NOMO-1 treated with dmso at 0.1 percent for 144 hours (cell line): ENCODE measurements around the gene DBN1.

ENCODE experiments used
- DNase-seq: peaks from one replicate; lab custom pipeline; 2025; ENCODE audit not compliant: unreplicated experiment; lab: John Stamatoyannopoulos, UW

The DBN1 gene

GRCh38 chr5:177473443-177474001 lies at the start of gene DBN1:
DBN1 (minus strand) TSS chr5:177473634; CDS start chr5:177473521, 113 bp downstream.
- DNase-seq, result no peak

DNA sequence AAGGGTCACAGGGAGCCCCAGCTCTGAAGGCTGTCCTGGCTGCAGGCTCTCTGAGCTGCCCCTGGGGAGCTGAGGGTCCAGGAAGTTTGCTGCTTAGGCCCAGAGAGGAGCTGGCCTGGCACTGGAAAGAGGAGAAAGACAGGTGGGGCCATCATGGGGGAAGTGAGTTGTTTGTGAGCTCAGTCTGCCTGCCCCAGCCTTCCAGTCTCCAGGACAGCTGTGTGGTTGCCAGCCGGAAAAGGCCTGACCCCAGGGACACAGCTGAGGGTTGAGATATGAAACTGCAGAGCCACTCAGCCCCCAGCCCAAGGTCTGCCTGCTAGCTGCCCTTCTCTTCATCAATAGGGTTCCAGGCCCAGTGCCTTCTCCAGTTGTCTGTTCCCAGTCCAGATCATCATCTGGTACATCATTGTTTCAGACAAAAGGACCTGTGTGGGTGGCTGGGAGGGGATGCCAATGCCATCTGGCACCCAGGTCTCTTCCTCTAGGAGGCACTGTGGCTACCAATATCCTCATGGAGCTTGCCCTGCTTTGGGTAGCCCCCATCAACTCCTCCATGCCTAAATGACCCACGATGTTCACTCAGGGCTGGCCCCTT lies 47.6 kb upstream of the DBN1 start:
- no peak for DNase-seq

DNA sequence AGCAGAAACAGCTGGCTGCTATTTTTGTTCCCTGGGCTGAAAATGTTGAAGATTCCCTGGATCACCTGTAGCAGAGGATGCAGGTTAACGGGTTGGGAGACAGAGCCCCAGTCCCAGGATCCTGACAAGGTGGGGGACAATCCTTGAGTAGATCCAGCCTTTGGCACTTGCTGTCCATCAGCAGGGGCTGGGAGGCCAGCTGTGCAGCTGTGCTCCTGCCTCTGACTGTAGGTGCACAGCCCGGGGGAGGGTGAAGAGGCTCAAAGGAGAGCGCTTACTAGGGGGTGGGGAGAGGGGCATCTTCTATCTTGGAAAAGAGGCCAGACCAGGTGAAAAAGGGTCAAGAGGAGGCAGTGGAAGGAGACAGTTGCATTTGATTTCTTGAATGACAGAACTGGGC lies 46.8 kb upstream of the DBN1 start:
- no peak for DNase-seq

DNA sequence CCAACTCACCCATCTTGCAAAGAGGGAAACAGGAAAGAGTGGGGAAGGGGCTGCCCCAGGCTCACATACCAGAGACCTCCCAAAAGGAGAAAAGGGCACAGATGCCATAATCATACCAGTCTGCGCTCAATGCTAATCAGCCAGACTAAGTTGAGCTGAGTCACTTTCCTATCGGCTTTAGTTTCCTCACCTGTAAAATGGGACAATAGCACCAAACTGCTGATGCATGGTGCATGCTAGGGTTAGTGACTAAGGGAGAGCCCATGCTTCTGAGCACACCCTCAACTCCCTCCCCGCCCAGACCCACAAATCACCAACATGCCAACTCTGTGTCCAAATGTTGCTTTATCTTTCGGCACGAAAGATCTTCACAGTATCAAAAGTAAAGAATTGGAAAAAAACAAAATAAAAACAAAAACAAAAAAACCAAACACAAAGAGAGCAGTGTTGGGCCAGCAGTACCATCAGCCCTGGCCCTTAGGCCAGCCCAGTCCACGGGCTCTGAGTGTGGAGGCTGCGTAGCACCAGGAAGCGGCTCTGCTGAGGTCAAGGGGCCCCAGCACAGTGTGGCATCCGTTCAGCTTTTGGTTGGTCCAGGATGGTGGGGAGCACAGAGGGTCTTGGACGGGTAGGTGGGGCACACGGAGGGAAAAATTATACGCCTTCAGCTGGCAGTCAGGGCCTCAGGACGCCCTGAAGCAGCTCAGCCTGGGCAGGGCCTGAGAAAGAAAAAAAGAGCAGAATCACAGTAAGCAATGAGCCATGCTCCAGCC lies 46.2 kb upstream of the DBN1 start:
- no peak for DNase-seq

GRCh38 chr5:177516601-177517568 lies 43.5 kb upstream of the DBN1 start, which contains the start of gene DDX41:
DDX41 (minus strand) TSS chr5:177516961; CDS start chr5:177516945, 16 bp downstream.
- peak; percentile 98 for DNase-seq

GRCh38 chr5:177515580-177515979 lies 42.1 kb upstream of the DBN1 start:
- DNase-seq, result no peak

DNA sequence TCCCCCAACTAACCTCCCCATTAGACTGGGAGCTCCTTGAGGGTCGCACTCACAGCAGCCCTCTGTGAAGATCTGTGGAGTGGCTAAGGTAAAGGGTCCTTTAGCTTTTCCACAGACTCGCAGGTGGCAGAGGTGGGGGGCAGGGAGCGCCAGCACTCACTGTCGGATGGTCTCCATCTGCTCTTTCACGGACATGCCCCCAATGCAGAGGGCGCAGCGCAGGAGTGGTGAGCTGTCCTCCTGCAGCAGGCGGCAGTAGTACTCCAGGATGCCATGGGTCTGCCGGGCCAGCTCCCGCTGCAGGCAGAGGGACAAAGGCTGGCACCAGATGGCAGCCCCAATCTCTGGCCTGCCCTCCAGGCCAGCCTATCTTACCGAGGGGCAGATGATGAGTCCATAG lies 41.1 kb upstream of the DBN1 start:
- DNase-seq, result no peak

DNA sequence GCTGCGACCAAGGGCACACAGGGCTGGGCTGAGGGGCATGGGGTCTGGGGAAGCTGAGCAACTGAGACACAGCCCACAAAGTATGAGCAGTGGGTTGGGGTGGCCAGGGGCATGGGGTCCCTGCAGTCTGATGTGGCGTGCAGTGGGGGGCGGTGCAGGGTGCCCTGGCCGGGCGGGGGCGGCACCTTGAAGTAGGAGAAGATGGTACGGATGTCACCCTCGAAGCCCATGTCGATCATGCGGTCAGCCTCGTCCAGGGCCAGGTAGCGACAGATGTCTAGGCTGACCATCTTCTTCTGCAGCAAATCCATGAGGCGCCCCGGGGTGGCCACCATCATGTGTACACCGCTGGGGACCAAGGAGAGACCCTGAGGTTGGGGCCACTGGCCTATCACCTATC lies 40.1 kb upstream of the DBN1 start:
- DNase-seq, result no peak

GRCh38 chr5:177512736-177513380 lies 39.4 kb upstream of the DBN1 start:
- DNase-seq, result no peak

GRCh38 chr5:177511796-177512675 lies 38.6 kb upstream of the DBN1 start:
- no peak for DNase-seq

GRCh38 chr5:177511181-177511580 lies 37.7 kb upstream of the DBN1 start:
- no peak for DNase-seq

DNA sequence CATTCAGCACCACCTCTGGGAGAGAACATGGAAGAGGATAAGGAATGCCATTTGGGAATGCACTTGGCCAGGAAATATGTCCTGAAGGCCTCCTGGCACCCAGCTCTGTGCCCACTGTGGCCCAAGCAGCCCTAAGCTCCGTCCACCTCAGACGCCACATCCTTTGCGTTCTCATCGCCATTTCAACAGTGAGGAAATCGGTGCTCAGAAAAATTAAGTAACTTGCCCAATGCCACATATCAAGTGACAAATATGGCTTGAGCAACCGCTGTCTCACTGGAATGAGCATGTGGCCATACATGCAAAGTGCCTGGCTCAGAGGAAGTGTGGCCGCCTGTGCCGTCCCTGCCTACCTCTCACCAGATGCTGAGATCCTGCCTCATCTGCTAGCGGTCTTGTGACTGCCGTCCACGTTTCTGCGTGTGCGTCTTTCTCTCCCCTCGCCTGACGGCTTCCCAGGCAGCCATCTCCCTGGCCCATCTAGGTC lies 37.2 kb upstream of the DBN1 start:
- DNase-seq, result peak; percentile 94

- no peak for DNase-seq
Observed at GRCh38 chr5:177509991-177510566, 36.6 kb upstream of the DBN1 start.

DNA sequence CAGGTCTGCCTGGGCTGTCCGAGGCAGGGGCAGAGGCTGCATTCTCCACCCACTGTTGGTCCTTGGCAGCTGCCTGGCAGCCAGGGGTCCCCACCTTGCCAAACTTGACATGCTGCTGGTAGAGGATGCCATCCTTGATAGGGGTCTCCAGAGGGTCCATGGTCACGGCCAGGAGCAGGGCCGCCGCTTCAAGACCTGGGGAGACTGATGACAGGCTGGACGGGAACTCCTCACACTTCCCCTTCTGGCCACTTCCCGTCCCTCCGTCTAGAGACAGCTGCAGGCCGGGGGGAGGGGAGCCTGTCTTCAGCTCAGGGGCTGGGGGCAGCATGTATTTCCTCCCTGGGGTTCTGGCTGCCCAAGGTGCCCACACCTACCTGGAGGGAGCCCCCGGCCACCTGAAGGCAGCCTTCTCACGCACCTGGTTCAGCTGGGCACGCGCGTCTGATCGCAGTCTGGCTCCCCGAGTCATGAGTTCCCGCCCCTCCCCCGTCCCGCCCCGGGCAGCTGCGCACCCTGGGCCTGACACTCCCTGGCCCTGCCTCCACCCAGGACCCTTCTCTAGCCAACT lies 36.0 kb upstream of the DBN1 start, which contains the start of gene DOK3:
Gene DOK3, minus strand, starts transcription at position 446 of the 571 bp plus-strand sequence. Its CDS starts 286 bp downstream, at position 160.
- DNase-seq, result peak; percentile 45

GRCh38 chr5:177508837-177509236 lies 35.4 kb upstream of the DBN1 start:
- DNase-seq, result peak; percentile 11

DNA sequence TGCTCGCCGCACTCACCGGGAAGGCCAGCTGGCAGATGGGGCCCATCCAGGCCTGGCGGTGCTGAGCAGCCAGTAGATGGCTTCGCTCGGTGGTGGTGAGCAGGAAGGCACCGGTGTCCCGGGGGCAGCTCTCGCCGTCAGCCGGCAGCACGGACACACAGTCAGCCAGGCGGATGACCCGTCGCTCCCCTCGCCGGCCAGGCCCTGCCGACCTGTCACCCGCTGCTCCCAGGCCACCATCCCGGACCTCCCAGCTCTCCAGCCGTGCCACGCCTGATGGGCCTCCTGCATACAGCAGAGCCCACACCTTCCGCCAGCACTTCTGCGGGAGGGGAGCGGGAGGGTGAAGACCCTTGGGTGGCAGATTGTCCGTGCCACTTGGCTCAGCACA lies 34.8 kb upstream of the DBN1 start:
- no peak for DNase-seq

- DNase-seq, result peak; percentile 40
Observed at GRCh38 chr5:177507596-177508220, 34.3 kb upstream of the DBN1 start.

DNA sequence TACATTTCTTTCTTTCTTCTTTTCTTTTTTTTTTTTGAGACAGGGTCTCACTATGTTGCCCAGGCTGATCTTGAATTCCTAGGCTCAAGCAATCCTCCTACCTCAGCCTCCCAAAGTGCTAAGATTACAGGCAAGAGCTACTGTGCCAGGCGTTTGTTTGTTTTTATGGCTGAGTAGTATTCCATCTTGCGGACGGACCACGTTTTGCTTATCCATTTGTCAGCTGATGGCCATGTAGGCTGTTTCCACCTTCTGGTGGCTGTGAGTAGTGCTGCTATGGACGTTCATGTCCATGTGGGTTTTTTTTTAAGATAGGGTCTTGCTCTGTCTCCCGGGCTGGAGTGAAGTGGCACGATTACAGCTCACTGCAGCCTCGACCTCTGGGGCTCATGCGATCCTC lies 33.7 kb upstream of the DBN1 start:
- DNase-seq, result peak; percentile 5
